ENCODE data around the gene CCDC12.

GRCh38 chr3:46890132-46890531 lies 86.4 kb downstream of the CCDC12 start:
- TF ChIP-seq CTCF (IDR thresholded peaks at IDR 0.05) = no peak
- TF ChIP-seq POLR2A (IDR thresholded peaks at IDR 0.05) = no peak
